ENCODE measurements around the gene NFASC. TPM values are rescaled to one million over a fixed set of nuclear protein-coding genes. Genes with fewer than 3 reads are reported as not detected.

NFASC gene
- total and polyA plus RNA-seq, 4 donors: 4.3 to 92.7 (median 32.8) TPM

DNA sequence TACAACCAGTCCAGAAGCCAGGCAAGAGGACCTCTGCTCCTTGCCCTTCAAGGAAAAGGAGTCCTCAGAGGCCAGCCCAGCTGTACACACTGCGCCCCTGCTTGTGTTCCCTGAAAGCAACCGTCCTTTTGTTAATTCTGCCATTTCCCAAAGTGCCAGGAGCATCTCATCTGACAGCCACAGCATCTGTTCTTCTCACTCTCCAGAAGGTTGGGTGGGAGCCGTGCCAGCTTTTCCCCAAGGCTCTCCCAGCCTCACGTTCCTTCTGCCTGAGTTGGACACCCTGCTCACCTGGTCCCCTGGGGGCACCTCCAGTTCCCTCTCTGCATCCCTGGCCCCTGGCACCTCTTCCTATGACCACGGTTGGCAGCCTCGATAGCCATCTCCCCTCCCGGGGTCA lies 161.8 kb downstream of the NFASC start:
- DNase-seq (no peak), ATAC-seq (ENCODE audit: low FRiP score) (no peak)
- Histone ChIP-seq H3K4me3 (ENCODE audit: low read length in 2 of 2) (no peak overlapping the region), H3K27me3 (ENCODE audit: control insufficient read depth in 1 of 2, insufficient read depth in 2 of 2, low read length in 1 of 2) (no peaks in the 10 kb centered on the region), H3K36me3 (ENCODE audit: control insufficient read depth in 1 of 2, insufficient read depth in 2 of 2, low read length in 1 of 2) (no peaks in the 10 kb centered on the region), H3K9me3 (ENCODE audit: control insufficient read depth, low read length) (no peaks in the 10 kb centered on the region), H3K4me1 (ENCODE audit: control insufficient read depth in 1 of 2, insufficient read depth in 2 of 2, low read length in 2 of 2) (no peaks in the 10 kb centered on the region), H3K27ac (ENCODE audit: low read depth in 1 of 2, low read length in 2 of 2) (no peak overlapping the region)
- intact Hi-C loops (cut with DNase I): no loop called here
- WGBS, 2 donors: 84 to 89% methylated on average over 7 of the region's 7 CpGs

DNA sequence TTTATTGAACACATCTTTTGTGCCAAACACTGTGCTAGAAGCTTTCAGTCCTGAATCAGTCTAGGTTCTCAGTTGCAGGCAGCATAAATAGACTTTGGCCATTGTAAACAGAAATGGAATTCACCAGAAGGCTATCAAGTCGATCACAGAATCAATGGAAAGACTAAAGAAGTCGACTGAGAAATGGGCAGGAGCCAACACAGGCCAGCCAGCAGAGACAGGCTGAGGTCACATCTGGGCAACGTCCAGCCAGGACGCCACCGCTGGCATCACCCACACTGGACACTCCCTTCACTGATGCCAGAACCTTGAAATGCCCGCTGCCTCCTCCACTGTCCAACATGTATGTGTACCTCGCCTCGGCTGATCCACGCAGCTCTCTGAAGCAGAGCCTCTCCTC lies 166.9 kb downstream of the NFASC start:
- intact Hi-C loops (cut with DNase I): no loop called here

DNA sequence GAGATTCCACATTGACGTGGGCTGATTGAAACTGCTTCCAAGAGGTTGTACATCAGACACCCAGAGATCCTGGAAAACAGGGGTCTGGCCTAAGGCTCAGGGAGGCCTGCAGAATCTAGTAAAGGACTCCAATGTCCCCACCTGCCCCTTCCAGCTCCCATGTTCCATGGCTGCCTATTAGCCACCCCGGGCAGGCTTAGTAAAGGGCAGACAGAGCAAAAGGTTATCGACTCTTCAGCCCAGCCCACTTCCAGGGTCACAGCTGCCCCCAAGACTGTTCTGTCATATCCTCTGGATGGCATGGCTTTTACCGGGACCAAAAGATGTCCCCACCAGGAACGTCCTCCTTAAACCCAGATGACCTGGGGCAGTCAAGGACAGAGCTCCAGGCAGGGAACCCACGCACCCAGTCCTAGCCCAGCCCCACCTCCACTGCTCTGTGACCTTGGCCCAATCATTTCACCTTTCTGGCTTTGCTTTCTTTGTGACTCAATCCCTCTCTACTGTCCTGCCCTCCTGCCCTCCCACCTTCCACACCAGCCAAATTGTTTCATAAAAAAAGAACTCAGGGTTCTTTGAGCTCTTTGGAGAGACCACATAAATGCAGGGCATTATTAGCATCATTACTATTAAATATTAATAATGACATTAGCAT lies 167.6 kb downstream of the NFASC start:
- no peak for DNase-seq
- WGBS, 2 donors: 82 to 91% methylated on average over 6 of the region's 6 CpGs
- intact Hi-C loops (cut with DNase I): no loop called here

More for the DNA sequence above, 166.9 kb downstream of the NFASC start:
- no peaks in the 10 kb centered on the region for H3K27me3 ChIP-seq (ENCODE audit: control insufficient read depth in 1 of 2, insufficient read depth in 2 of 2, low read length in 1 of 2)
- WGBS, 2 donors: 82 to 85% methylated on average over 9 of the region's 9 CpGs
- no peak overlapping the region for H3K27ac ChIP-seq (ENCODE audit: low read depth in 1 of 2, low read length in 2 of 2)
- ATAC-seq (ENCODE audit: low FRiP score): no peak
- no peak for DNase-seq
- H3K36me3 ChIP-seq (ENCODE audit: control insufficient read depth in 1 of 2, insufficient read depth in 2 of 2, low read length in 1 of 2): no peaks in the 10 kb centered on the region
- no peaks in the 10 kb centered on the region for H3K4me1 ChIP-seq (ENCODE audit: control insufficient read depth in 1 of 2, insufficient read depth in 2 of 2, low read length in 2 of 2)
- H3K9me3 ChIP-seq (ENCODE audit: control insufficient read depth, low read length): no peaks in the 10 kb centered on the region
- H3K4me3 ChIP-seq (ENCODE audit: low read length in 2 of 2): no peak overlapping the region

DNA sequence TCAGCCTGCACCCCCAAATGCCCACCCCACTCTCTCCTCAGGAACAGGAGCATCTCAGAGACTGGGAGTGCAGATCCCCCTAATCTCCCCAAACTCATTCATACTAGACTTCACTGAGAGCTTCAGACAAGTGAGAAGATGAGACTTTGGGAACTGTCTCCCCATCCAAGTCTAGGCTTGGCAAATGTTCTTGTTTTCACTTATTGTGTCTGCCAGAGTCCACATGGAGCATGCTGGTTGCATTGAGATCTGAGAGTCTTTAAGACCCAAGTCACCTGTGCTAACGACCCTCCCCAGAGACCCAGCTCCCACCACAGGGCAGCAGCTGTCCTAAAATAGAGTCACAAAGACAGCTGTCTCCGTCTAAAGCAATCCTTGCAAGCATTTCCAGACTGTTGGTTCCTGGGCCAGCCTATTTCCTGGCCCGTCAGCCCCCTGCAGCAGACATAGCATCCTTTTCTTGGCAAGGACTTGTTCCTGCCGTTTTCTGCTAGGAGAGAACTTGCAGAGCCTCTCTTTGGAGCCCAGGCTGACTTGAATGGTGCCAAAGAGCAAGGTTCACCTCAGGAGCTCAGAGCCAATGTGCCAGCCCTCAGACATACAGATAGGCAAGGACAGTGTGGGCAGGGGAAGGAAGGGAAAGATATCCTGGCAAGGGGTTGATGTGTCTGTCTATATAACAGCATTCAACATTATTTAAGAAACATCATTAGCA lies 170.5 kb downstream of the NFASC start:
- H3K4me3 ChIP-seq (ENCODE audit: low read length in 2 of 2): no peak overlapping the region
- ATAC-seq (ENCODE audit: low FRiP score) (no peak), DNase-seq (no peak)
- no peaks in the 10 kb centered on the region for H3K36me3 ChIP-seq (ENCODE audit: control insufficient read depth in 1 of 2, insufficient read depth in 2 of 2, low read length in 1 of 2)
- 19 to 27% methylated on average over 4 of the region's 4 CpGs for WGBS, 2 donors
- no peaks in the 10 kb centered on the region for H3K9me3 ChIP-seq (ENCODE audit: control insufficient read depth, low read length)
- no peak overlapping the region for H3K27ac ChIP-seq (ENCODE audit: low read depth in 1 of 2, low read length in 2 of 2)
- H3K4me1 ChIP-seq (ENCODE audit: control insufficient read depth in 1 of 2, insufficient read depth in 2 of 2, low read length in 2 of 2): no peaks in the 10 kb centered on the region
- intact Hi-C loops (cut with DNase I): no loop called here
- H3K27me3 ChIP-seq (ENCODE audit: control insufficient read depth in 1 of 2, insufficient read depth in 2 of 2, low read length in 1 of 2): no peaks in the 10 kb centered on the region

More for the DNA sequence above, 167.6 kb downstream of the NFASC start:
- Histone ChIP-seq H3K27ac (ENCODE audit: low read depth in 1 of 2, low read length in 2 of 2) (no peak overlapping the region), H3K4me3 (ENCODE audit: low read length in 2 of 2) (no peak overlapping the region), H3K27me3 (ENCODE audit: control insufficient read depth in 1 of 2, insufficient read depth in 2 of 2, low read length in 1 of 2) (no peaks in the 10 kb centered on the region), H3K9me3 (ENCODE audit: control insufficient read depth, low read length) (no peaks in the 10 kb centered on the region), H3K36me3 (ENCODE audit: control insufficient read depth in 1 of 2, insufficient read depth in 2 of 2, low read length in 1 of 2) (no peaks in the 10 kb centered on the region), H3K4me1 (ENCODE audit: control insufficient read depth in 1 of 2, insufficient read depth in 2 of 2, low read length in 2 of 2) (no peaks in the 10 kb centered on the region)
- no peak for ATAC-seq (ENCODE audit: low FRiP score)

DNA sequence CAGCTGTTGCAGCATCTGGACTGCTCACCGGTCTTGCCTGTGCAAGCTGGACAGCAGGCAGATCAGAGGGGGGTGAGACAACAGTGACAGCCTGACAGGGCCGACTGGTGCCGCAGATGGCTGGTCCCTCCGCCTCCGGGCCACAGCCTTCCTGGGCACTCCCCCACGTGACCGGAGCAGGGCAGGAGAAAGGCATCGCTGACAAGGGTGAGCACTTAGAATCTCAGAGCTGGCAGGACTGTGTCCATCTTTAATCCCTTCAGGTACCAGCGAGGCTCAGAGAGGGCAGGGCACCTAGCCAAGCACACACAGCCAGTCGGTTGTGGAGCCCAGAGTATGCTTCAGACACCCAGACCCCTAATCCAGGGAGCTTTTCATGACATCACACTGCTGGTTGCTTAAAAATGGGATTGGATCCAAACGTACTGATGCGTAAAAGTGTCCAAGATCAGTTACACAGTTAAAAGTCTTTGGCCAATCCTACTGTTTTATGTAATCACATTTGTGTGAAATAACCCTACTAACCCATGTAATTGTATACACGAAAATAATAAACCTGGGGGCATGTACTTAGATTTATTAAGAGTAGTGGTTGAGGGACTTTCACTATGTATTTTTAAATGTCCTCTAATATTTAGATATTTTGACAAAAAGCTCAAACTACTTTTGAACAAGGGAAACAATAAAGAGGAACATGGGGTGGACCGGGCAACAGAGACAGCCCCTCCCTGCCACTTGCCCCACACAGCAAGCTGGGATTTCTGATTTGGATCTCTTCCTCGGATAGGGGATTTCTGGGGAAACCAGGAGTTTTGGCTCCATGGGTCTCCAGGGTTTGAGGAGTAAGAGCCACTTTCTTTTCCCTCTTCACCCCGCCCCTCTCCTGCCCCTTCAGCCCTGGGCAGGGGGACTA lies 171.6 kb downstream of the NFASC start:
- Histone ChIP-seq H3K27ac (ENCODE audit: low read depth in 1 of 2, low read length in 2 of 2) (no peak overlapping the region), H3K4me3 (ENCODE audit: low read length in 2 of 2) (no peak overlapping the region), H3K27me3 (ENCODE audit: control insufficient read depth in 1 of 2, insufficient read depth in 2 of 2, low read length in 1 of 2) (no peaks in the 10 kb centered on the region), H3K9me3 (ENCODE audit: control insufficient read depth, low read length) (no peaks in the 10 kb centered on the region), H3K4me1 (ENCODE audit: control insufficient read depth in 1 of 2, insufficient read depth in 2 of 2, low read length in 2 of 2) (no peaks in the 10 kb centered on the region), H3K36me3 (ENCODE audit: control insufficient read depth in 1 of 2, insufficient read depth in 2 of 2, low read length in 1 of 2) (no peaks in the 10 kb centered on the region)
- 60 to 64% methylated on average over 16 of the region's 16 CpGs for WGBS, 2 donors
- DNase-seq: no peak
- no peak for ATAC-seq (ENCODE audit: low FRiP score)
- intact Hi-C loops (cut with DNase I): no loop called here

DNA sequence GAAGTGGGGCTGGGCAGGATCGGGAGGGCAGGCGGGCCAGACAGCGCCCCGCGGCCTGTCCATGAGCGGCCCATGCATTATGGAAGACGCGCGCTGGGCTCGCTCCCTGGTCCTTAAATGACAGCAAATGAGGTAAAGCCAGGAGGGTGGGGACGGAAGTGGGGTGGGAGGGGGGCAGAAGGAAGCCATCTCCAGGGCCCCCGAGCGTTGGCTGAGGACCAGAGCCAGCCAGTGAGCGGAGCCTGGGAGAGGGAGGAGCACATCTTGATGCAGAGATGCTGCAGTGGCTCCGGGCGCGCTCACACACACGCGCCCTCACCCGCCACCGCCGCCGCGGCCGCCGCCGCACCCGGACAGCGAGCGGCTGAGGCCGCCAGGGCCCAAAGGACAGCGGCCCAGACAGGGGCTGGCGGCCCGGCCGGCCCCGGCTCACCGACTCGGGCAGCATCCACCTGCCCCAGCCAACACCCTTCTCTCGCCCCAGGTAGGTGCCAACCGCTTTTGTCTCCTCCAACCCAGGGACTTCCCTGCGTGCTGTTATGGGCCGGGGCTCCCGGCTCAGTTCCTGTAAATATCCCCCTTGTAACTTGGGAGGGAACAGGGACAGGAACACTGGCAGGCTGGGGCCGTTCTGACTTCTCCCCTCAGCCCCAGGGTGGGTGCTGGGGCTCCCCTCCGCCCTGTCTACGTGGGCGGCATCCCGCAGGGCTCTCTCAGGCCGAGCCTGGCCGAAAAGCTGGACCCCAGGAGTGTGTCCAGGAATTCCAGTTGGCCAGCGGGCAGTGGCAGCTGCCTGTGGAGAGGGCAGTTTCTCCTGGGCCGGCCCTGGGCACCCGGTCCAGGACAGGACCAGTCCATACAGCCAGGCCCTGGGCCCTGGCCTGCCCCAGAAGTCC lies 172.5 kb downstream of the NFASC start, which contains the start of gene CNTN2:
Gene CNTN2 (plus strand): TSS at position 302 of the 896 bp plus-strand sequence. CDS start 9,974 bp downstream, outside the sequence.
- Histone ChIP-seq H3K4me3 (ENCODE audit: low read length in 2 of 2) (no peak within 1 kb of the TSS), H3K9me3 (ENCODE audit: control insufficient read depth, low read length) (no peaks in the 10 kb centered on the region), H3K27ac (ENCODE audit: low read depth in 1 of 2, low read length in 2 of 2) (no peak within 1 kb of the TSS), H3K4me1 (ENCODE audit: control insufficient read depth in 1 of 2, insufficient read depth in 2 of 2, low read length in 2 of 2) (no peaks in the 10 kb centered on the region), H3K36me3 (ENCODE audit: control insufficient read depth in 1 of 2, insufficient read depth in 2 of 2, low read length in 1 of 2) (no peaks in the 10 kb centered on the region), H3K27me3 (ENCODE audit: control insufficient read depth in 1 of 2, insufficient read depth in 2 of 2, low read length in 1 of 2) (no peaks in the 10 kb centered on the region)
- intact Hi-C loops (cut with DNase I): no loop called here
- WGBS, 2 donors: 6 to 7% methylated on average over 38 to 53 of the region's 53 CpGs
- ATAC-seq (ENCODE audit: low FRiP score) (no peak), DNase-seq (no peak)

DNA sequence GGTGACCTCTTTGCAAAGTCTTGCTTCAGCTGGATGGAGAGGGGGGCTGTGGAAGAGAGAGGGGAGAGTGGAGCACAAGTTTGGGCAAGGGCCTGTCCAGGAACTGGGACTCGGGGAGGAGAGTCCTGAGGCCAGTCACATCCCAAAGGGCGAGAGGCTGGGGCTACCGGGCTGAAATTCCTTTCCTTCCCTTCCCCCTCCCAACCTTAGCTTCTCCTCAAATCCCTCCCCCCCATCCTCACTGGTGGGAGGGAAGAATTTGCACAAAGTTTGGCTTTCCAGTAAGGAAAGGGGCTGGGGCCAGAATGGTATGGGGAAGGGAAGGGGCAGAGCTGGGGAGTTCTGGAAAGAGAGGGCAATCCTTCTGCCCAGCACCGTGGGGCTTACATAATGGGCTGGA lies 173.2 kb downstream of the NFASC start:
- intact Hi-C loops (cut with DNase I): no loop called here
- Histone ChIP-seq H3K36me3 (ENCODE audit: control insufficient read depth in 1 of 2, insufficient read depth in 2 of 2, low read length in 1 of 2) (no peaks in the 10 kb centered on the region), H3K27ac (ENCODE audit: low read depth in 1 of 2, low read length in 2 of 2) (no peak overlapping the region), H3K4me1 (ENCODE audit: control insufficient read depth in 1 of 2, insufficient read depth in 2 of 2, low read length in 2 of 2) (no peaks in the 10 kb centered on the region), H3K27me3 (ENCODE audit: control insufficient read depth in 1 of 2, insufficient read depth in 2 of 2, low read length in 1 of 2) (no peaks in the 10 kb centered on the region), H3K4me3 (ENCODE audit: low read length in 2 of 2) (no peak overlapping the region), H3K9me3 (ENCODE audit: control insufficient read depth, low read length) (no peaks in the 10 kb centered on the region)
- 11 to 28% methylated on average over 4 of the region's 4 CpGs for WGBS, 2 donors
- no peak for DNase-seq
- no peak for ATAC-seq (ENCODE audit: low FRiP score)

DNA sequence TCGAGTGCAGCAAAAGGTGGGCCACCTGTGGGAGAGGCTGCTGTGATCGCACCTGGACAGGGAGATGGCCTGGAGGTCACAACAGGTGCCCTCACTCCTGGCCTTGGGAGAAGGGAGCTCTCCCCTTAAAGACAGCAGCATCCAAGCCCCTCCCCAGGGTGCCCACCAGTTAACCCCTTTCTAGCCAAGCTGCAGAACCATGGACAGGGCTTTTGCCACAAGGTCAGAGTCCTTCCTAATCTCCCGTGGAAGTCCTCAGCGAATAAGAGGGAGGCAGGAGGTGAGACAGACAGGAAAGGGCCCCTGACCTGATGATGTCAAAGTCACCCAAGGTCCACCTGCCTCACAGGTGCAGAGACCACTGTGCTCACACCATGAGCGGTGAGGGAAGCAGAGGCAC lies 174.1 kb downstream of the NFASC start:
- DNase-seq (no peak), ATAC-seq (ENCODE audit: low FRiP score) (no peak)
- H3K4me1 ChIP-seq (ENCODE audit: control insufficient read depth in 1 of 2, insufficient read depth in 2 of 2, low read length in 2 of 2): no peaks in the 10 kb centered on the region
- H3K27ac ChIP-seq (ENCODE audit: low read depth in 1 of 2, low read length in 2 of 2): no peak overlapping the region
- H3K4me3 ChIP-seq (ENCODE audit: low read length in 2 of 2): no peak overlapping the region
- WGBS, 2 donors: 18 to 21% methylated on average over 5 of the region's 5 CpGs
- H3K36me3 ChIP-seq (ENCODE audit: control insufficient read depth in 1 of 2, insufficient read depth in 2 of 2, low read length in 1 of 2): no peaks in the 10 kb centered on the region
- intact Hi-C loops (cut with DNase I): no loop called here
- no peaks in the 10 kb centered on the region for H3K27me3 ChIP-seq (ENCODE audit: control insufficient read depth in 1 of 2, insufficient read depth in 2 of 2, low read length in 1 of 2)
- no peaks in the 10 kb centered on the region for H3K9me3 ChIP-seq (ENCODE audit: control insufficient read depth, low read length)

Measured in aorta (tissue), 5 donors.